Stimulated activated CD4-positive, alpha-beta T cell treated with anti-CD3 and anti-CD28 coated beads, Interleukin-12 subunit alpha, Interleukin-12 subunit beta, amount 100 ng/mL, for 24 hours (primary cell): ENCODE results near the gene RBM12.

Experiments used
- DNase-seq, 2 experiments: peaks; one replicate each; pipeline ENCODE4 v3.0.0-alpha.2; 2020; ENCODE audit warnings: low read depth in 2 of 2

The RBM12 gene

GRCh38 chr20:35653893-35654292 lies 10.8 kb downstream of the RBM12 start:
- no peak for DNase-seq

GRCh38 chr20:35653430-35653734 lies 11.3 kb downstream of the RBM12 start:
- DNase-seq: no peak

- DNase-seq: no peak
Measured at GRCh38 chr20:35652641-35653429, 11.9 kb downstream of the RBM12 start.

- no peak for DNase-seq
Measured at GRCh38 chr20:35651958-35652357, 12.7 kb downstream of the RBM12 start.

- DNase-seq: no peak
Measured at GRCh38 chr20:35650632-35651031, 14.1 kb downstream of the RBM12 start.

GRCh38 chr20:35648836-35649235 lies 15.9 kb downstream of the RBM12 start:
- DNase-seq: no peak

GRCh38 chr20:35644806-35645205 lies 19.9 kb downstream of the RBM12 start:
- no peak for DNase-seq

- no peak for DNase-seq
Measured at GRCh38 chr20:35643045-35643444, 21.7 kb downstream of the RBM12 start.

- no peak for DNase-seq
Measured at GRCh38 chr20:35641743-35642142, 23.0 kb downstream of the RBM12 start.

GRCh38 chr20:35640724-35641123 lies 24.0 kb downstream of the RBM12 start:
- DNase-seq: no peak

- DNase-seq: no peak
Measured at GRCh38 chr20:35638751-35639150, 25.9 kb downstream of the RBM12 start.

GRCh38 chr20:35637276-35637675 lies 27.4 kb downstream of the RBM12 start:
- no peak for DNase-seq

- no peak for DNase-seq
Measured at GRCh38 chr20:35636095-35636494, 28.6 kb downstream of the RBM12 start.

- DNase-seq: no peak
Measured at GRCh38 chr20:35635652-35636051, 29.0 kb downstream of the RBM12 start.

- DNase-seq: no peak
Measured at GRCh38 chr20:35632539-35633115, 32.1 kb downstream of the RBM12 start.

GRCh38 chr20:35630636-35631035 lies 34.1 kb downstream of the RBM12 start:
- no peak for DNase-seq

GRCh38 chr20:35629427-35630145 lies 35.1 kb downstream of the RBM12 start:
- DNase-seq: no peak

GRCh38 chr20:35627121-35627520 lies 37.6 kb downstream of the RBM12 start:
- DNase-seq: no peak

GRCh38 chr20:35626386-35627001 lies 38.2 kb downstream of the RBM12 start:
- DNase-seq: no peak

- DNase-seq: no peak
Measured at GRCh38 chr20:35625584-35626385, 38.9 kb downstream of the RBM12 start.

GRCh38 chr20:35621560-35621946 lies 43.1 kb downstream of the RBM12 start:
- DNase-seq: no peak
